Glomerular visceral epithelial cell (primary cell): ENCODE measurements around the gene XXYLT1.

Source experiments
- DNase-seq: peaks from one replicate; pipeline ENCODE4 v3.0.0-alpha.2; 2016; ENCODE audit errors: extremely low spot score

XXYLT1 gene

GRCh38 chr3:195184716-195185421, 86.1 kb downstream of the XXYLT1 start:
- no peak for DNase-seq

- DNase-seq: no peak
Observed at GRCh38 chr3:195183071-195183776, 87.7 kb downstream of the XXYLT1 start.

- DNase-seq: no peak
Observed at GRCh38 chr3:195182470-195182795, 88.5 kb downstream of the XXYLT1 start.

- DNase-seq: no peak
Observed at GRCh38 chr3:195181741-195182469, 89.1 kb downstream of the XXYLT1 start.

GRCh38 chr3:195181113-195181498, 89.9 kb downstream of the XXYLT1 start:
- no peak for DNase-seq

- DNase-seq: peak; percentile 54
Observed at GRCh38 chr3:195180490-195181112, 90.4 kb downstream of the XXYLT1 start.

GRCh38 chr3:195179776-195180489, 91.0 kb downstream of the XXYLT1 start:
- no peak for DNase-seq

- DNase-seq: no peak
Observed at GRCh38 chr3:195178124-195178910, 92.6 kb downstream of the XXYLT1 start.

- DNase-seq: no peak
Observed at GRCh38 chr3:195177422-195178123, 93.4 kb downstream of the XXYLT1 start.

- DNase-seq: no peak
Observed at GRCh38 chr3:195176776-195177175, 94.2 kb downstream of the XXYLT1 start.

- DNase-seq: no peak
Observed at GRCh38 chr3:195175476-195176337, 95.3 kb downstream of the XXYLT1 start.

- DNase-seq: no peak
Observed at GRCh38 chr3:195175076-195175475, 95.9 kb downstream of the XXYLT1 start.

GRCh38 chr3:195173657-195174056, 97.3 kb downstream of the XXYLT1 start:
- DNase-seq: no peak

GRCh38 chr3:195172896-195173295, 98.1 kb downstream of the XXYLT1 start:
- DNase-seq: no peak

GRCh38 chr3:195172039-195172684, 98.8 kb downstream of the XXYLT1 start:
- no peak for DNase-seq

GRCh38 chr3:195171093-195171873, 99.7 kb downstream of the XXYLT1 start:
- no peak for DNase-seq

- no peak for DNase-seq
Observed at GRCh38 chr3:195170496-195170895, 100.5 kb downstream of the XXYLT1 start.

GRCh38 chr3:195169011-195169649, 101.8 kb downstream of the XXYLT1 start:
- DNase-seq: no peak
